ENCODE measurements around the gene CNTN4.

Gene CNTN4

DNA sequence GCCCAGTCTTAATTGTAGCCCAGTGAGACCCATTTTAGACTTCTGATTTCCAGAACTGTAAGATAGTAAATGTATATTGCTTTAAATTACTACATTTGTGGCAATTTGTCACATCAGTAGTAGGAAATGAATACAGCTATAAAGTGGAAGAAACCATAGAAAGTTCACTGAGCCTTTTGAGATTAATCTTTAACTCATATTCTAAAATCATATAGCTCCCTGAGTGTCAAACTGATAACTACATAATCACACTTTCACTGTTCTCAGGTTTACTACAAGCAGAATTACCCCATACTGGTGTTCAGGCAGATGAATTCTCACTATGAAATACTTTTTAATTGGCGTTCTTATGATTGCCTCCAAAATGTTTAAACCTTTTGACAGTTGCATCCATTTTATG is 42.8 kb downstream of the CNTN4 start:
- DNase-seq: no peak
- in situ Hi-C loops (cut with MboI; ENCODE audit: low pct_unique_long_range_greater_than_20kb, low sequenced_read_pairs): no loop called here

DNA sequence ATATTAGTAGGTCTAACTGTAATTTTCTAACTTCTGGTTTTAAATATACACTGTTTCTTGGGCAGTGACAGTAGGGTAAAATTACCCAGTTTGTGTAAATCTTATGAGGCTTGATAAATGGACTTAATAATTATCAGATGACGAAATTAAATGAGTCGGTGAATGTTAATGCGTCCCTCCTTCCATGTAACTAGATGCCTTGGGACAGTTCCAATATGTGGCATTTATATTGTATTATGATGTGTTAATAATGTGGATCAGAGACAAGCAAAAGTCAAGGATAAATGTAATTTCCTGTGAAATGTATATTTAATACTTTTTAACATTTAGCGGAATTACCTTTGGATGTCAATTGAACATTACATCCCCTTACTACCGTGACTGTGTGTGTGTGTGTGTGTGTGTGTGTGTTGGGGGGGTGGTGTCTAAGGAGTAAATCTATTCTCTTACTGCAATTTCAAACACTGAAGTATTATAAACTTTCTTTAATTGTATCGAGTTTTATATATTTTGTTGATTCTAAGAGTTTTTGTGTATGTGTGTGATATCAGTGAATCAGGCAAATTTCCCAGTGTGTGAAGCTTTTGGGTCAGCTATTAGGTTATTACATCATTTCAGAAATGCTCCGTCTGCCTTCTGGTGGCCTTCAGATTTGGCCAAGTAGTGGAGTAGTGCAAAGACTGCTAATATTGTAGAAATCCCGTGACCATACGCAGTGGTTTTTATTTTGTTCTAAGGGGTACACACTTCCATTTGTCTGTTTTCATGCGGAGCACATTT is 50.1 kb downstream of the CNTN4 start:
- DNase-seq: no peak
- in situ Hi-C loops (cut with MboI; ENCODE audit: low pct_unique_long_range_greater_than_20kb, low sequenced_read_pairs): no loop called here

GRCh38 chr3:2153053-2153452 is 54.4 kb downstream of the CNTN4 start:
- in situ Hi-C loops (cut with MboI; ENCODE audit: low pct_unique_long_range_greater_than_20kb, low sequenced_read_pairs): no loop called here
- no peak for DNase-seq

GRCh38 chr3:2153547-2153946 is 54.9 kb downstream of the CNTN4 start:
- in situ Hi-C loops (cut with MboI; ENCODE audit: low pct_unique_long_range_greater_than_20kb, low sequenced_read_pairs): no loop called here
- no peak for DNase-seq

GRCh38 chr3:2154621-2155020 is 56.0 kb downstream of the CNTN4 start:
- DNase-seq: no peak
- in situ Hi-C loops (cut with MboI; ENCODE audit: low pct_unique_long_range_greater_than_20kb, low sequenced_read_pairs): no loop called here

GRCh38 chr3:2156244-2156847 is 57.7 kb downstream of the CNTN4 start:
- in situ Hi-C loops (cut with MboI; ENCODE audit: low pct_unique_long_range_greater_than_20kb, low sequenced_read_pairs): no loop called here
- peak; percentile 23 for DNase-seq

- in situ Hi-C loops (cut with MboI; ENCODE audit: low pct_unique_long_range_greater_than_20kb, low sequenced_read_pairs): no loop called here
- DNase-seq: no peak
These were observed 60.2 kb downstream of the CNTN4 start for GRCh38 chr3:2158828-2159227.

DNA sequence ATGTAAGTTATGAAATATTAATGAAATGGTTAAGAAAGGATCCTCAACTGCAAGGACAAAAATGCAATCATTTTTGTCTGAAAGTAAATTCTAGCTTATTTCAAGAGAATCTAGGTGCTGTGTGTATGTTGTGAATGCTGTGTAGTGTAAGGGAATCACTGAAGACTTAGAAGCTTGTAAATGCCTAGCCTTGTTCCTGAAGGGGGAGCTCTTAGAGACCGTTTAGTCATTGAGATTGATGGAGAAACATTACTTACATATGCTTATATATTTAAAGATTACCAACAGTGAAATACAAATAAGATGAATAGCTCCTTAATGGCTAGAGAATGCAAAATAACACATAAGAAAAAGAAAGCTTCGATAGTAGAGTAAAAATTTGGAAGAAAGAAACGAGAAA is 67.9 kb downstream of the CNTN4 start:
- in situ Hi-C loops (cut with MboI; ENCODE audit: low pct_unique_long_range_greater_than_20kb, low sequenced_read_pairs): no loop called here
- peak; percentile 1 for DNase-seq

DNA sequence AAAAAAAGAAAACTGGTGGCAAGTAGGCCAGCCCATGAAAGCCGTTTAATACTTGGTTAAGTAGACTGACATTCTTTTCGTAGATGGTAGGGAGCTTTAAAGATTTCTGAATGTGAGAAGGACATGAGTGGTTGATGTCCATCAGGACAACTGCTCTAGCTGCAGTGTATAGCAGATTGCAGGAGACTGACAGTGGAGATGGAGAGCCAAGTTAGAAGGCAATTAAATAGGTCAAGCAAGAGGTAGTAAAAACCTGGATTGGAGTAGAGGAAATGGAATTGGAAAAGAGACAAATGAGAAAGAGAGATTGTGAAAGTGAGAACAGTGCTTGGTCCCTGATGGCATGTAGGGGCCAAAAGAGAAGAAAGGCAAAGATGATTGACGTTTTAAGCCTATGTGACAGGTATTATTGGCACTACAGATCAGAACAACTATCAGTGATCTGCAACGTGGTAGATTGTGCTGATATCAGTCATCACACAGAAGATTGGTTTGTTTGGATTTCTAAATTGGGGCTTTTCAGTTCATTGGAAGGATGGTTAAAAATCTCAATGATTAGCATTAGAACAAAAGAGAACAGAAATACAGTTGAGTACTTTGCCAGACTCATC is 74.0 kb downstream of the CNTN4 start:
- no peak for DNase-seq
- in situ Hi-C loops (cut with MboI; ENCODE audit: low pct_unique_long_range_greater_than_20kb, low sequenced_read_pairs): no loop called here

DNA sequence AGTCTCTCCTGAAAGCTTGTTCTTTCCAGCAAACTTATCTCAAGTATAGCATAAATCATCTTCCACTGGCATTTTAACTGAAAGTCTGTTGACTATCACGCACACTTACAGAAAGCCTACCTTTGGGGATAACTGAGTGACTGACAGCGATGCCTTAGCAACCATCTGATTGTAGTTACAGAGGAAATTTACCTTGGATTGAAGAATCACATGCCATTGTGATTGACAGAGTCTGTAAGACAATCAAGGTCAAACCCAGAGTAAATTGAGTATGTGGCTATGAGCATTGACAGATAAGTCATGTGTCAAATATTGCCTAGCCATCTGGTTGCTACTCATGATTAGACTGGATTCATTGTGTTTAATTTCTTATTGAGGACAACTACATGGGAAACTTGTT is 82.0 kb downstream of the CNTN4 start:
- in situ Hi-C loops (cut with MboI; ENCODE audit: low pct_unique_long_range_greater_than_20kb, low sequenced_read_pairs): no loop called here
- DNase-seq: no peak

DNA sequence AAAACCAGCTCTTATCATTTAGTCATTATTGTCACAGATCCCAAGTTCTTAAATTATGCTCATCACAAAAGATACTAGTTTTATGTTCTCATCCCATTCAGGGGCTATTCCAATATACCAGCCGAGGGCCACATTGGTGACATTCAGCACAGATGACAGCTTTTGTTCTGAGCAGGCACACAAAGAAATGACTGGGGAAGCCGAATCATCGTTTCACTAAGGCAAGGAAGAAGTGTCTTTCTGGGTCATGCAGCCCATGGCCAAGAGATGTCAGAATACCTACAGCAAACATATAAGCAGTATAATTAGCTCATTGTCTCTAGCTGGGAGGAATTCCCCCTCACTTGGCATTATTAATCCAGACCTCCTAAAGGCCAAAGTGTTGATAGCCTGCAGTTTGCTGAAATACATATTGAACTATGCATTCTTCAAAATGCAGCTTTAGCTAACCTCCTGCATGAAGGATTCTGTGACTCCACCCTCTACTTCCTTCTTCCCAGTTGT is 100.2 kb downstream of the CNTN4 start:
- in situ Hi-C loops (cut with MboI; ENCODE audit: low pct_unique_long_range_greater_than_20kb, low sequenced_read_pairs): no loop called here
- no peak for DNase-seq

DNA sequence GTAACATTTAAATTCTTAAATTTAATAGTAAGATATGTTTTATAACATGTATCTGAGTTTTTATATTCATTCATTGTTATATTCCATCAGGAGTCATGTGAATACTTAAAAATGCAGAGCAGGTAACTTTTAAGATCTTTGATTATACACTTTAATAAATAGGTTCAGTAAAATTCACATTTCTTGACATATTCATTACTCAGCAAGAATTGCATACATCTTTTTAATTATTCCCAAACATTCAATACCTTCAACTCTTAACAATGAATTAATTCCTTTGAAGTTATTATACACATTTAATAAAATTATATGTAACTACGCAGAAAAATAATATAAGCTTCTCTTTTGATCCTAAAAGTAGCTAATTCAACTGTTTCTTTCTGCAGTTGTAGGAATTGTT is 105.4 kb downstream of the CNTN4 start:
- no peak for DNase-seq
- in situ Hi-C loops (cut with MboI; ENCODE audit: low pct_unique_long_range_greater_than_20kb, low sequenced_read_pairs): no loop called here

DNA sequence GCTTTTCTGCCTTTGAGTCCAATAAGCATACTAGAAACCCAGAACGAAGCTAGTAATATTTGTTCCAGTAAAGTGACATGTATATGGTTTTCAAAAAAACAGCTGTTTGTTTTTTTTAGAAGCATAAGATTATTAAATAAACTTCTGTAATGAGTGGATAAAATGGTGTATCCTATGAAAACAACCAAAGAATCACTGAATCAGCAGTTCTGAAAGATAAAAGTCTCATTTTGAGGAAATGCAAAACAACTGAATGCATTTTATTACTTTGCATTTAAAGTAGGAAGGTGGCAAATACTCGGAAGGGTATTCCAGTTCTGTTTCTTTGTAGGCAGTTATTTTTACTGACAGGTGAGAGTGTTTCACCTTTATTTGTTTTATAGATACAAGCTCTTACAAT is 107.0 kb downstream of the CNTN4 start:
- in situ Hi-C loops (cut with MboI; ENCODE audit: low pct_unique_long_range_greater_than_20kb, low sequenced_read_pairs): no loop called here
- DNase-seq: no peak

DNA sequence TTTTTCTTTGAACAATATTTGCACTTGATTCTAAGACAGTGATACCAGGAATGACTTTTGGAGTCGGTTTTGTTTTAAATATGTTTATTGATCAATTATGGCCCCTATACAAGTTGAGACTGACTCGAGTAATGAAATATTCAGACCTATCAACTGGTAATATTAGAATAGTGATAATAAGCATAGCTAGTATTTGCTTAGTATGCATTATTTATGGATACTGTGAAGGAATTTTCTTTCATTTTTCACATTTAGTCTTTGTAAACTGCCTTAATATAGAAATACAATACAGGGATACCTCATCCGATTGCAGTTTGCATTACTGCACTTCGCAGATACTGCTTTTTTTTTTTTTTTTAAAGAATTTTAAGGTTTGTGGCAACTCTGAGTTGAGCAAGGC is 107.9 kb downstream of the CNTN4 start:
- in situ Hi-C loops (cut with MboI; ENCODE audit: low pct_unique_long_range_greater_than_20kb, low sequenced_read_pairs): no loop called here
- DNase-seq: no peak

DNA sequence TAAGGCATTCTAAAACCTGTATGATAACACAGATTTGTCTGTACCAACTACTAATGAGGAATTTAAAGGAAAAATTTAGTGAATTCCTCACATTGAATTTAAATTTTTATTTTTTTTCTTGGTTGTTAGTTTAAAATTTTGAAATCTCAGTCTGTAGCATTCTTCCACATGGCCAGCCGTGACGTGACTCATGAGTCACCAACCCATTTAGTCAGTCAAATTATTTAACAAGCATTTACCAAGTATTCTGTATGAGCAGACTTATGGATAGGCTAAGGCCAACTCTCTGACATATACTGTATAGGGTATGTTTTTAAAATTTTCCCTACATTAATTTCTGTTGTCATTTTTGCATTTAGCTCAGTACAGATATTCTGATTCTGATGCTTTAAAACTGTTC is 112.9 kb downstream of the CNTN4 start:
- in situ Hi-C loops (cut with MboI; ENCODE audit: low pct_unique_long_range_greater_than_20kb, low sequenced_read_pairs): no loop called here
- no peak for DNase-seq

DNA sequence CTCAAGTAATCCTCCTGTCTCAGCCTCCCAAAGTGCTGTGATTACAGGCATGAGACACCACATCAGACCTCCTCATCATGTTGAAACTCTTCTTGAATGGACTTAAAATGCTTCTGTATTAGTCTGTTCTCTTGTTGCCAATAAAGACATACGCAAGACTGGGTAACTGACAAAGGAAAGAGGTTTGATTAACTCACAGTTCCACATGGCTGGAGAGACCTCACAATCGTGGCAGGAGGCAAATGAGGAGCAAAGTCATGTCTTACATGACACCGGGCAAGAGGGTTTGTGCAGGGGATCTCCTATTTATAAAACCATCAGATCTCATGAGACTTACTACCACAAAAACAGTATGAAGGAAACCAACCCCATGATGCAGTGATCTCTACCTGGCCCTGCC is 113.5 kb downstream of the CNTN4 start:
- in situ Hi-C loops (cut with MboI; ENCODE audit: low pct_unique_long_range_greater_than_20kb, low sequenced_read_pairs): no loop called here
- DNase-seq: no peak

DNA sequence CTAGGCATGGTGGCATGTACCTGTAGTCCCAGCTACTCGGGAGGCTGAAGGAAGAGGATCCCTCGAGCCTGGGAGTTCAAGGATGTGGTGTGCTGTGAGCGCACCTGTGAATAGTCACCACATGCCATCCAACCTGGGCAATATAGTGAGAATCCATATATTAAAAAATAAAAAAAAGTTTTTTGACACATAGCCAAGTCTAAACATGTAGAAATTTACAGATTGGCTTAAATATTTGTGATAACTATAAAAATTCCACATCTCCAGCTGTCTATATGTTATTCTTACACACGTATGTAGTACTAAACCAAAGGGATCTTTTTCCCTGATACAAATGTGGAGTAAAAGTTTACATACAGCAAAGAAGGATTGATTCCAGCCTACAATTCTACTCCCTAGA is 119.7 kb downstream of the CNTN4 start:
- DNase-seq: no peak
- in situ Hi-C loops (cut with MboI; ENCODE audit: low pct_unique_long_range_greater_than_20kb, low sequenced_read_pairs): no loop called here

- in situ Hi-C loops (cut with MboI; ENCODE audit: low pct_unique_long_range_greater_than_20kb, low sequenced_read_pairs): no loop called here
- no peak for DNase-seq
These were observed 120.2 kb downstream of the CNTN4 start for GRCh38 chr3:2218816-2219215.

GRCh38 chr3:2236203-2236602 is 137.5 kb downstream of the CNTN4 start:
- DNase-seq: no peak
- in situ Hi-C loops (cut with MboI; ENCODE audit: low pct_unique_long_range_greater_than_20kb, low sequenced_read_pairs): no loop called here

- in situ Hi-C loops (cut with MboI; ENCODE audit: low pct_unique_long_range_greater_than_20kb, low sequenced_read_pairs): no loop called here
- DNase-seq: no peak
These were observed 145.5 kb downstream of the CNTN4 start for GRCh38 chr3:2244137-2244536.
